H1 (cell line): Measurements from ENCODE around the gene CNTN5. TPM values are rescaled to one million over a fixed set of nuclear protein-coding genes. Genes with fewer than 3 reads are reported as not detected.

Experiments used
- MAFK ChIP-seq: IDR thresholded peaks from 2 replicates; pipeline ENCODE4 v1.6.1; 2012; ENCODE audit warnings: low read depth, mild to moderate bottlenecking, improper control_type of control experiment, low read length
- RXRA ChIP-seq: IDR thresholded peaks from 2 replicates; pipeline ENCODE4 v1.6.1; 2011; ENCODE audit warnings: low read depth, mild to moderate bottlenecking, low read length, moderate library complexity; ENCODE audit not compliant: insufficient read depth
- SP2 ChIP-seq: IDR thresholded peaks from 2 replicates; pipeline ENCODE4 v1.6.1; 2012; ENCODE audit warnings: mild to moderate bottlenecking, low read length, inconsistent platforms
- polyA plus RNA-seq, 7 experiments: library from polyadenylated mRNA; depleted of rRNA in 3 of 7; stranded (reverse) in 5 of 7; unstranded in 2 of 7; fragments of >200 nt in 5 of 7; fragments of 200-250 nt in 2 of 7; gene quantifications; 1 replicate in 5 of 7; 2 replicates in 1 of 7; 4 replicates in 1 of 7; pipeline versions ENCODE4 v1.2.1 to v1.2.3, GENCODE V29; 2011 to 2013; ENCODE audit warnings: missing spikeins in 2 of 7, mixed read lengths in 2 of 7
- total RNA-seq: library from RNA; stranded (reverse); fragmentation: NEBNext Ultra II Directional; extraction: Animal tissue kit (Norgen Biotek cat#: 25700); gene quantifications from 2 replicates; pipeline ENCODE4 v1.2.1, GENCODE V29; 2021
- TF ChIP-seq, protein P1 (sequence below): IDR thresholded peaks from 2 replicates; pipeline ENCODE4 v1.6.1; 2011; ENCODE audit warnings: low read depth, mild to moderate bottlenecking, low read length; ENCODE audit not compliant: insufficient read depth

The CNTN5 gene
- total and polyA plus RNA-seq, 2 of the 8 experiments (the other 6 are each of a cell fraction or from before 2014, with no cell fraction given), result not detected

GRCh38 chr11:99812516-99812915 lies 791.8 kb downstream of the CNTN5 start (continued):
- TF ChIP-seq RXRA (no peak), SP2 (no peak), MAFK (no peak)
- TF ChIP-seq, protein P1, sequence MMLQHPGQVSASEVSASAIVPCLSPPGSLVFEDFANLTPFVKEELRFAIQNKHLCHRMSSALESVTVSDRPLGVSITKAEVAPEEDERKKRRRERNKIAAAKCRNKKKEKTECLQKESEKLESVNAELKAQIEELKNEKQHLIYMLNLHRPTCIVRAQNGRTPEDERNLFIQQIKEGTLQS, result no peak
